Transverse colon (tissue), 4 donors: ENCODE results near the gene MUCL3. TPM values are rescaled to one million over a fixed set of nuclear protein-coding genes. Genes with fewer than 3 reads are reported as not detected.

Experiments
- DNase-seq: peaks from one replicate; pipeline ENCODE4 v3.0.0-alpha.2; 2019
- H3K27ac ChIP-seq, 4 donors: fragments of 200-600 bp; sonication (generic); 2 replicates each; pipeline ENCODE4 v1.5.1; 2016 to 2018; ENCODE audit warnings: inconsistent platforms in 4 of 4
- H3K27me3 ChIP-seq: fragments of 200-600 bp; sonication (generic); 2 replicates; pipeline ENCODE4 v1.5.1; 2017; ENCODE audit warnings: inconsistent platforms
- H3K36me3 ChIP-seq, 4 donors: fragments of 200-600 bp; sonication (generic); 2 replicates each; pipeline ENCODE4 v1.5.1; 2017 to 2019; ENCODE audit warnings: inconsistent platforms in 4 of 4
- H3K4me1 ChIP-seq, 4 donors: fragments of 200-600 bp; sonication (generic); 2 replicates each; pipeline ENCODE4 v1.5.1; 2017 to 2020; ENCODE audit warnings: inconsistent platforms in 4 of 4
- H3K4me3 ChIP-seq, 4 donors: fragments of 200-600 bp; sonication (generic); 1 replicate in 1 of 4; 2 replicates in 3 of 4; pipeline versions ENCODE4 v1.5.1 to v1.6.1; 2017 to 2019; ENCODE audit warnings: inconsistent platforms in 4 of 4
- H3K9me3 ChIP-seq, 2 donors: fragments of 200-600 bp; sonication (generic); 2 replicates each; pipeline ENCODE4 v1.5.1; 2017 to 2019; ENCODE audit warnings: inconsistent platforms in 2 of 2
- EP300 ChIP-seq: sonication (generic); formaldehyde crosslinking; IDR thresholded peaks from one replicate; pipeline ENCODE4 v1.6.1; 2017; ENCODE audit warnings: antibody characterized with exemption, low read depth
- POLR2A ChIP-seq: fragments of 450-650 bp; IDR thresholded peaks from one replicate; pipeline ENCODE4 v1.6.1; 2016; ENCODE audit warnings: antibody characterized with exemption, mild to moderate bottlenecking, moderate library complexity
- POLR2AphosphoS5 ChIP-seq, 3 donors: sonication (generic); formaldehyde crosslinking; IDR thresholded peaks; one replicate each; pipeline ENCODE4 v1.6.1; 2016; ENCODE audit warnings: antibody characterized with exemption in 3 of 3
- WGBS, 2 donors: methylation state at CpG; one replicate each; pipeline ENCODE4 v1.1.5; 2018; ENCODE audit warnings: low coverage in 1 of 2; 5-methylcytosine and 5-hydroxymethylcytosine counted together
- in situ Hi-C, 4 donors: fragments of 200-750 bp; cut with MboI; loops; one replicate each; pipeline versions ENCODE4 v1.15.0 to v1.15.1; 2017; ENCODE audit warnings: low sequenced_read_pairs in 3 of 4, low pct_ligation_motif_present in 1 of 4, low pct_unique_long_range_greater_than_20kb in 1 of 4
- intact Hi-C: fragments of 100-400 bp; cut with DNase I; formaldehyde crosslinking; loops from one replicate; pipeline ENCODE4 v1.15.1; 2023; ENCODE audit warnings: low total_unique reads
- total RNA-seq, 4 donors: library from RNA; depleted of rRNA; stranded (reverse); fragments of >200 nt; gene quantifications; one replicate each; pipeline ENCODE4 v1.1.0, GENCODE V29; 2016
- TF ChIP-seq, protein P1 (sequence below), 5 experiments: fragments of 200-600 bp in 3 of 5; fragments of 450-650 bp in 2 of 5; sonication (generic) in 3 of 5; IDR thresholded peaks; 1 replicate in 2 of 5; 2 replicates in 3 of 5; pipeline ENCODE4 v1.5.1; 2016 to 2017; ENCODE audit warnings: antibody characterized with exemption in 5 of 5, inconsistent platforms in 3 of 5, mild to moderate bottlenecking in 2 of 5, moderate library complexity in 1 of 5

The MUCL3 gene
- total RNA-seq, 4 donors from 2014 or later: 0.16 to 0.41 TPM; not detected in 2

GRCh38 chr6:30945281-30945680 is 4.5 kb downstream of the MUCL3 start:
- no peaks in the 10 kb centered on the region for H3K9me3 ChIP-seq
- H3K4me1 ChIP-seq: no peaks in the 10 kb centered on the region
- no peak overlapping the region for H3K4me3 ChIP-seq
- no peak for DNase-seq
- WGBS, 2 donors: 79 to 83% methylated on average over 1 to 5 of the region's 5 CpGs
- peaks cover 26% of the 10 kb centered on the region for H3K27me3 ChIP-seq
- in situ Hi-C loops (loop anchor here in 1 of 4 donors (25.0 kb wide), 1 partner anchor 117 kb away; no protein-coding TSS in a partner anchor), intact Hi-C loops (no loop called here)
- H3K27ac ChIP-seq: no peak overlapping the region
- no peak for TF ChIP-seq POLR2AphosphoS5 (IDR thresholded peaks at IDR 0.05)
- no peak for TF ChIP-seq EP300
- TF ChIP-seq POLR2A: no peak
- TF ChIP-seq, protein P1, sequence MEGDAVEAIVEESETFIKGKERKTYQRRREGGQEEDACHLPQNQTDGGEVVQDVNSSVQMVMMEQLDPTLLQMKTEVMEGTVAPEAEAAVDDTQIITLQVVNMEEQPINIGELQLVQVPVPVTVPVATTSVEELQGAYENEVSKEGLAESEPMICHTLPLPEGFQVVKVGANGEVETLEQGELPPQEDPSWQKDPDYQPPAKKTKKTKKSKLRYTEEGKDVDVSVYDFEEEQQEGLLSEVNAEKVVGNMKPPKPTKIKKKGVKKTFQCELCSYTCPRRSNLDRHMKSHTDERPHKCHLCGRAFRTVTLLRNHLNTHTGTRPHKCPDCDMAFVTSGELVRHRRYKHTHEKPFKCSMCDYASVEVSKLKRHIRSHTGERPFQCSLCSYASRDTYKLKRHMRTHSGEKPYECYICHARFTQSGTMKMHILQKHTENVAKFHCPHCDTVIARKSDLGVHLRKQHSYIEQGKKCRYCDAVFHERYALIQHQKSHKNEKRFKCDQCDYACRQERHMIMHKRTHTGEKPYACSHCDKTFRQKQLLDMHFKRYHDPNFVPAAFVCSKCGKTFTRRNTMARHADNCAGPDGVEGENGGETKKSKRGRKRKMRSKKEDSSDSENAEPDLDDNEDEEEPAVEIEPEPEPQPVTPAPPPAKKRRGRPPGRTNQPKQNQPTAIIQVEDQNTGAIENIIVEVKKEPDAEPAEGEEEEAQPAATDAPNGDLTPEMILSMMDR (IDR thresholded peaks at IDR 0.05): no peak
- no peaks in the 10 kb centered on the region for H3K36me3 ChIP-seq

DNA sequence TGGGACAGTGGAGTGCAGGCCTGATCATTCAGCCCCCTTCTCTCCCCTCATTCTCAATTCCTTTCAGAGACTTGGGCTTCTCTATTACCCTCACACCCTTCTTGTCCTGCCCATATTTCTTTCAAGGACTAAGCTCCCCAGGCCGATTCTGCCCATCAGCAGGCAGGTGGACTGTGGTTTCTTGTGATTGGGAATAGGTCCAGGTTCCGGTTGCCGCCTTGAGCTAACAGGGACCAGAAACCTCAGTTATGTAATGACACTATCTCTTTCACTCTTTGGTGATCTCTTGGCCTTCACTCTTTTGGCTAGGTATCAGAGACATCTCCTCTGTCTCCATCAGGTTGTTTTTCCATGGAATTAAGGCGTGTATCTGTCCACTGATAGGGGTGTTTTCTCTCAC is 6.5 kb downstream of the MUCL3 start:
- Histone ChIP-seq H3K27me3 (peaks cover 38% of the 10 kb centered on the region), H3K36me3 (no peaks in the 10 kb centered on the region), H3K27ac (no peak overlapping the region), H3K9me3 (no peaks in the 10 kb centered on the region), H3K4me1 (no peaks in the 10 kb centered on the region), H3K4me3 (no peak overlapping the region)
- no peak for TF ChIP-seq EP300
- TF ChIP-seq POLR2AphosphoS5 (IDR thresholded peaks at IDR 0.05): no peak
- no peak for TF ChIP-seq POLR2A
- TF ChIP-seq, protein P1 (IDR thresholded peaks at IDR 0.05): no peak
- intact Hi-C loops (no loop called here), in situ Hi-C loops (loop anchor here in 1 of 4 donors (25.0 kb wide), 1 partner anchor 115 kb away; no protein-coding TSS in a partner anchor)
- no peak for DNase-seq
- WGBS, 2 donors: 10 to 69% methylated on average over 3 to 4 of the region's 4 CpGs

- no peak overlapping the region for H3K4me3 ChIP-seq
- in situ Hi-C loops: loop anchor here in 1 of 4 donors (25.0 kb wide), 1 partner anchor 113 kb away; no protein-coding TSS in a partner anchor
- no peak overlapping the region for H3K27ac ChIP-seq
- no peak for DNase-seq
- H3K27me3 ChIP-seq: peaks cover 36% of the 10 kb centered on the region
- H3K9me3 ChIP-seq: no peaks in the 10 kb centered on the region
- intact Hi-C loops: no loop called here
- no peaks in the 10 kb centered on the region for H3K36me3 ChIP-seq
- no peak for TF ChIP-seq POLR2A
- TF ChIP-seq, protein P1 (IDR thresholded peaks at IDR 0.05): no peak
- no peak for TF ChIP-seq EP300
- no peak for TF ChIP-seq POLR2AphosphoS5 (IDR thresholded peaks at IDR 0.05)
- 80 to 96% methylated on average over 2 to 6 of the region's 6 CpGs for WGBS, 2 donors
- H3K4me1 ChIP-seq: no peaks in the 10 kb centered on the region
Measured at GRCh38 chr6:30948811-30949210, 8.0 kb downstream of the MUCL3 start.

DNA sequence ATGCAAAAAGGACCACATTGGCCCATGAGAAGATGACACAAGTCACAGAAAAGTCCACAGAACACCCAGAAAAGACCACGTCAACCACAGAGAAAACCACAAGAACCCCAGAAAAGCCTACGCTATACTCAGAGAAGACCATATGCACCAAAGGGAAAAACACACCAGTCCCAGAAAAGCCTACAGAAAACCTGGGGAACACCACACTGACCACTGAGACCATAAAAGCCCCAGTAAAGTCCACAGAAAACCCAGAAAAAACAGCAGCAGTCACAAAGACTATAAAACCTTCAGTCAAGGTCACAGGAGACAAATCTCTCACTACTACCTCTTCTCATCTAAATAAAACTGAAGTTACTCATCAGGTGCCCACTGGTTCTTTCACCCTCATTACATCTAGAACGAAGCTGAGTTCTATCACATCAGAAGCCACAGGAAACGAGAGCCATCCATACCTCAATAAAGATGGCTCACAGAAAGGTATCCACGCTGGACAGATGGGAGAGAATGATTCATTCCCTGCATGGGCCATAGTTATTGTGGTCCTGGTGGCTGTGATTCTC is 11.2 kb downstream of the MUCL3 start:
- Histone ChIP-seq H3K36me3 (no peaks in the 10 kb centered on the region), H3K27ac (no peak overlapping the region), H3K4me1 (peaks cover 0 to 16% (median 12%) of the 10 kb centered on the region in 4 donors), H3K4me3 (no peak overlapping the region), H3K9me3 (no peaks in the 10 kb centered on the region), H3K27me3 (peaks cover 56% of the 10 kb centered on the region)
- in situ Hi-C loops: no loop called here
- DNase-seq: no peak
- no peak for TF ChIP-seq POLR2AphosphoS5 (IDR thresholded peaks at IDR 0.05)
- TF ChIP-seq POLR2A: no peak
- no peak for TF ChIP-seq EP300
- TF ChIP-seq, protein P1 (IDR thresholded peaks at IDR 0.05): no peak
- 65 to 100% methylated on average over 1 to 5 of the region's 5 CpGs for WGBS, 2 donors
- intact Hi-C loops: no loop called here
